NCI-H1436 treated with DMSO at 0.1 percent for 48 hours (cell line): ENCODE results near the gene MAN2C1.

Experiments
- DNase-seq: peaks from one replicate; lab custom pipeline; 2025; lab: John Stamatoyannopoulos, UW

MAN2C1 gene

GRCh38 chr15:75306188-75306587 is 62.2 kb downstream of the MAN2C1 start:
- no peak for DNase-seq
